ENCODE results near the gene DYNLT5.
"Not testable (repeated sequence)": the region's sequence is repeated elsewhere in the genome, so short reads cannot be mapped to it uniquely, and the experiment has no call there.

DYNLT5 gene

GRCh38 chr1:66750577-66750976 is 1.7 kb upstream of the DYNLT5 start:
- DNase-seq (ENCODE audit: low spot score): no peak

GRCh38 chr1:66751160-66751559 is 1.1 kb upstream of the DYNLT5 start:
- DNase-seq (ENCODE audit: low spot score): no peak

GRCh38 chr1:66752671-66753371 is 562 bp downstream of the DYNLT5 start:
- no peak for DNase-seq (ENCODE audit: low spot score)

GRCh38 chr1:66757722-66758240 is 5.5 kb downstream of the DYNLT5 start:
- DNase-seq (ENCODE audit: low spot score): no peak

GRCh38 chr1:66758241-66758755 is 6.0 kb downstream of the DYNLT5 start:
- no peak for DNase-seq (ENCODE audit: low spot score)

GRCh38 chr1:66760506-66760905 is 8.2 kb downstream of the DYNLT5 start:
- no peak for DNase-seq (ENCODE audit: low spot score)

- no peak for DNase-seq (ENCODE audit: low spot score)
Observed at GRCh38 chr1:66761221-66761620, 9.0 kb downstream of the DYNLT5 start.

GRCh38 chr1:66764994-66765578 is 12.8 kb downstream of the DYNLT5 start:
- DNase-seq (ENCODE audit: low spot score): peak; percentile 67

- DNase-seq (ENCODE audit: low spot score): no peak
Observed at GRCh38 chr1:66767626-66768025, 15.4 kb downstream of the DYNLT5 start.

- no peak for DNase-seq (ENCODE audit: low spot score)
Observed at GRCh38 chr1:66768965-66769364, 16.7 kb downstream of the DYNLT5 start.

GRCh38 chr1:66769512-66770229 is 17.4 kb downstream of the DYNLT5 start:
- DNase-seq (ENCODE audit: low spot score): peak; percentile 46

- DNase-seq (ENCODE audit: low spot score): no peak
Observed at GRCh38 chr1:66770240-66770639, 18.0 kb downstream of the DYNLT5 start.

- DNase-seq (ENCODE audit: low spot score): peak; percentile 2
Observed at GRCh38 chr1:66770694-66771093, 18.4 kb downstream of the DYNLT5 start.

- DNase-seq (ENCODE audit: low spot score): no peak
Observed at GRCh38 chr1:66773227-66773626, 21.0 kb downstream of the DYNLT5 start.

GRCh38 chr1:66774438-66774837 is 22.2 kb downstream of the DYNLT5 start:
- DNase-seq (ENCODE audit: low spot score): no peak

GRCh38 chr1:66775646-66776045 is 23.4 kb downstream of the DYNLT5 start:
- DNase-seq (ENCODE audit: low spot score): no peak

GRCh38 chr1:66777831-66778230 is 25.6 kb downstream of the DYNLT5 start:
- DNase-seq (ENCODE audit: low spot score): no peak

GRCh38 chr1:66778266-66778665 is 26.0 kb downstream of the DYNLT5 start:
- no peak for DNase-seq (ENCODE audit: low spot score)

- no peak for DNase-seq (ENCODE audit: low spot score)
Observed at GRCh38 chr1:66778969-66779368, 26.7 kb downstream of the DYNLT5 start.

GRCh38 chr1:66779475-66780078 is 27.3 kb downstream of the DYNLT5 start:
- no peak for DNase-seq (ENCODE audit: low spot score)

- not testable (repeated sequence) for DNase-seq (ENCODE audit: low spot score)
Observed at GRCh38 chr1:66785800-66786199, 33.5 kb downstream of the DYNLT5 start.

- DNase-seq (ENCODE audit: low spot score): no peak
Observed at GRCh38 chr1:66787641-66788040, 35.4 kb downstream of the DYNLT5 start.

Measured in CD4-positive, alpha-beta T cell treated with Interleukin-2 at 100 ng/mL for 4 hours (primary cell).